Measurements from ENCODE around the gene SLC5A6.

GRCh38 chr2:27178469-27178868, 33.6 kb downstream of the SLC5A6 start:
- TF ChIP-seq, protein P1, sequence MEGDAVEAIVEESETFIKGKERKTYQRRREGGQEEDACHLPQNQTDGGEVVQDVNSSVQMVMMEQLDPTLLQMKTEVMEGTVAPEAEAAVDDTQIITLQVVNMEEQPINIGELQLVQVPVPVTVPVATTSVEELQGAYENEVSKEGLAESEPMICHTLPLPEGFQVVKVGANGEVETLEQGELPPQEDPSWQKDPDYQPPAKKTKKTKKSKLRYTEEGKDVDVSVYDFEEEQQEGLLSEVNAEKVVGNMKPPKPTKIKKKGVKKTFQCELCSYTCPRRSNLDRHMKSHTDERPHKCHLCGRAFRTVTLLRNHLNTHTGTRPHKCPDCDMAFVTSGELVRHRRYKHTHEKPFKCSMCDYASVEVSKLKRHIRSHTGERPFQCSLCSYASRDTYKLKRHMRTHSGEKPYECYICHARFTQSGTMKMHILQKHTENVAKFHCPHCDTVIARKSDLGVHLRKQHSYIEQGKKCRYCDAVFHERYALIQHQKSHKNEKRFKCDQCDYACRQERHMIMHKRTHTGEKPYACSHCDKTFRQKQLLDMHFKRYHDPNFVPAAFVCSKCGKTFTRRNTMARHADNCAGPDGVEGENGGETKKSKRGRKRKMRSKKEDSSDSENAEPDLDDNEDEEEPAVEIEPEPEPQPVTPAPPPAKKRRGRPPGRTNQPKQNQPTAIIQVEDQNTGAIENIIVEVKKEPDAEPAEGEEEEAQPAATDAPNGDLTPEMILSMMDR (conservative IDR thresholded peaks at IDR 0.05): no peak
- no peak for TF ChIP-seq EZH2 (IDR thresholded peaks at IDR 0.05; ENCODE audit: low read depth)
